GM12801 (cell line): Measurements from ENCODE around the gene MAP2K7.

Experiments
- CTCF ChIP-seq: IDR thresholded peaks from one replicate; pipeline ENCODE4 v1.5.1; 2011; ENCODE audit warnings: control low read depth; ENCODE audit not compliant: insufficient read length; ENCODE audit errors: extremely low read depth

The MAP2K7 gene

GRCh38 chr19:7924651-7925170 is 21.0 kb downstream of the MAP2K7 start:
- no peak for TF ChIP-seq CTCF

GRCh38 chr19:7925171-7925851 is 21.6 kb downstream of the MAP2K7 start:
- no peak for TF ChIP-seq CTCF

GRCh38 chr19:7926021-7926726 is 22.5 kb downstream of the MAP2K7 start, which contains the start of gene CTXN1:
Gene CTXN1, minus strand, starts transcription at chr19:7926135. Its CDS starts 597 bp downstream, at chr19:7925538.
- no peak for TF ChIP-seq CTCF

GRCh38 chr19:7926727-7927604 is 23.3 kb downstream of the MAP2K7 start:
- TF ChIP-seq CTCF = no peak

GRCh38 chr19:7927605-7928333 is 24.1 kb downstream of the MAP2K7 start:
- no peak for TF ChIP-seq CTCF

GRCh38 chr19:7928334-7928706 is 24.6 kb downstream of the MAP2K7 start:
- no peak for TF ChIP-seq CTCF
